ENCODE data around the gene ZNF827. TPM values are rescaled to one million over a fixed set of nuclear protein-coding genes. Genes with fewer than 3 reads are reported as not detected.

Gene ZNF827
- total RNA-seq, 1 donor from 2014 or later, result 11.2 TPM

DNA sequence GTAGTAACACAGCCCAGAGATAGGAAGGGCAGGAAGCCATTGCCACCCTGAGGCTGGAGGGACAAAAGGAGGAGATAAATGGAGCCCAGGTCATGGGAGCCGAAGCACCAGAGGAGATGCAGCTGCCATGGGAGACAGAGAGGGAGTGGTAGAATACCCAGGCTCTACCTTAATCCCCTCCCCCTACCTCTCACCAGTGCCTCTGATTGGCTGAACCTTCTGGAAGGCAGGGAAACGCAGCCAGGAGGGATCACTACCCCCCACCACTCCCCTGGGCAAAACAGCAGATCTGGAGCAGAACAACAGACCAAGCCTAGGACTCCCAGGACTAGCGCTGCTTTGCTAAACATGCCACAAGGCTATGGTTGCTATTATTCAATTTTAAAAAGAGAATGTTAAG, 114.2 kb downstream of the ZNF827 start:
- H3K27me3 ChIP-seq, result no peaks in the 10 kb centered on the region
- DNase-seq (no peak), ATAC-seq (no peak)
- H3K4me3 ChIP-seq, result no peak overlapping the region
- intact Hi-C loops (cut with DNase I), result no loop called here
- no peaks in the 10 kb centered on the region for H3K4me1 ChIP-seq
- H3K27ac ChIP-seq, result no peak overlapping the region
- H3K9me3 ChIP-seq, result no peaks in the 10 kb centered on the region
- H3K36me3 ChIP-seq, result no peaks in the 10 kb centered on the region
- TF ChIP-seq, protein P1, sequence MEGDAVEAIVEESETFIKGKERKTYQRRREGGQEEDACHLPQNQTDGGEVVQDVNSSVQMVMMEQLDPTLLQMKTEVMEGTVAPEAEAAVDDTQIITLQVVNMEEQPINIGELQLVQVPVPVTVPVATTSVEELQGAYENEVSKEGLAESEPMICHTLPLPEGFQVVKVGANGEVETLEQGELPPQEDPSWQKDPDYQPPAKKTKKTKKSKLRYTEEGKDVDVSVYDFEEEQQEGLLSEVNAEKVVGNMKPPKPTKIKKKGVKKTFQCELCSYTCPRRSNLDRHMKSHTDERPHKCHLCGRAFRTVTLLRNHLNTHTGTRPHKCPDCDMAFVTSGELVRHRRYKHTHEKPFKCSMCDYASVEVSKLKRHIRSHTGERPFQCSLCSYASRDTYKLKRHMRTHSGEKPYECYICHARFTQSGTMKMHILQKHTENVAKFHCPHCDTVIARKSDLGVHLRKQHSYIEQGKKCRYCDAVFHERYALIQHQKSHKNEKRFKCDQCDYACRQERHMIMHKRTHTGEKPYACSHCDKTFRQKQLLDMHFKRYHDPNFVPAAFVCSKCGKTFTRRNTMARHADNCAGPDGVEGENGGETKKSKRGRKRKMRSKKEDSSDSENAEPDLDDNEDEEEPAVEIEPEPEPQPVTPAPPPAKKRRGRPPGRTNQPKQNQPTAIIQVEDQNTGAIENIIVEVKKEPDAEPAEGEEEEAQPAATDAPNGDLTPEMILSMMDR (IDR thresholded peaks at IDR 0.05), result no peak

- H3K36me3 ChIP-seq, result no peaks in the 10 kb centered on the region
- TF ChIP-seq, protein P1 (IDR thresholded peaks at IDR 0.05), result no peak
- no peaks in the 10 kb centered on the region for H3K9me3 ChIP-seq
- H3K27ac ChIP-seq, result no peak overlapping the region
- ATAC-seq (no peak), DNase-seq (no peak)
- no peaks in the 10 kb centered on the region for H3K4me1 ChIP-seq
- H3K4me3 ChIP-seq, result no peak overlapping the region
- no peaks in the 10 kb centered on the region for H3K27me3 ChIP-seq
- intact Hi-C loops (cut with DNase I), result no loop called here
These were observed 114.9 kb downstream of the ZNF827 start for GRCh38 chr4:145823743-145824142.

- no peak for DNase-seq
- Histone ChIP-seq H3K4me3 (no peak overlapping the region), H3K36me3 (no peaks in the 10 kb centered on the region), H3K4me1 (no peaks in the 10 kb centered on the region), H3K9me3 (no peaks in the 10 kb centered on the region), H3K27me3 (no peaks in the 10 kb centered on the region), H3K27ac (no peak overlapping the region)
- TF ChIP-seq, protein P1 (IDR thresholded peaks at IDR 0.05), result no peak
- intact Hi-C loops (cut with DNase I), result no loop called here
- peak; percentile 28 for ATAC-seq
These were observed 116.0 kb downstream of the ZNF827 start for GRCh38 chr4:145822581-145822980.

- Histone ChIP-seq H3K27me3 (no peaks in the 10 kb centered on the region), H3K4me3 (no peak overlapping the region), H3K27ac (no peak overlapping the region), H3K9me3 (no peaks in the 10 kb centered on the region), H3K36me3 (no peaks in the 10 kb centered on the region), H3K4me1 (no peaks in the 10 kb centered on the region)
- TF ChIP-seq, protein P1 (IDR thresholded peaks at IDR 0.05), result no peak
- no peak for ATAC-seq
- no peak for DNase-seq
- intact Hi-C loops (cut with DNase I), result no loop called here
These were observed 116.4 kb downstream of the ZNF827 start for GRCh38 chr4:145822181-145822580.

GRCh38 chr4:145821766-145822165, 116.9 kb downstream of the ZNF827 start:
- TF ChIP-seq, protein P1 (IDR thresholded peaks at IDR 0.05), result no peak
- Histone ChIP-seq H3K9me3 (no peaks in the 10 kb centered on the region), H3K27ac (no peak overlapping the region), H3K27me3 (no peaks in the 10 kb centered on the region), H3K36me3 (no peaks in the 10 kb centered on the region), H3K4me3 (no peak overlapping the region), H3K4me1 (no peaks in the 10 kb centered on the region)
- DNase-seq (no peak), ATAC-seq (no peak)
- intact Hi-C loops (cut with DNase I), result no loop called here

GRCh38 chr4:145820407-145820806, 118.2 kb downstream of the ZNF827 start:
- Histone ChIP-seq H3K36me3 (no peaks in the 10 kb centered on the region), H3K4me3 (no peak overlapping the region), H3K4me1 (no peaks in the 10 kb centered on the region), H3K9me3 (no peaks in the 10 kb centered on the region), H3K27me3 (no peaks in the 10 kb centered on the region), H3K27ac (no peak overlapping the region)
- TF ChIP-seq, protein P1 (IDR thresholded peaks at IDR 0.05), result no peak
- ATAC-seq (peak; percentile 36), DNase-seq (no peak)
- intact Hi-C loops (cut with DNase I), result no loop called here
